A673 (cell line): ENCODE results near the gene SFRP5. TPM values are rescaled to one million over a fixed set of nuclear protein-coding genes. Genes with fewer than 3 reads are reported as not detected.

ENCODE experiments used
- BruUV-seq: library from RNA; stranded (reverse); fragments of 400-500 nt; replicated peaks from 2 replicates; lab custom pipeline; 2021; lab: Mats Ljungman, UMichigan
- CTCF ChIA-PET: fragments of 300-600 bp; sonication (Branson Sonifier 250); formaldehyde crosslinking; loops from one replicate; lab custom pipeline; 2022; ENCODE audit warnings: antibody characterized with exemption; lab: Charles Lee
- POLR2A ChIA-PET: fragments of 300-600 bp; sonication (Branson Sonifier 250); formaldehyde crosslinking; loops from one replicate; lab custom pipeline; 2022; ENCODE audit warnings: antibody characterized with exemption; ENCODE audit not compliant: low non-redundant PET; lab: Charles Lee
- DNase-seq: peaks from one replicate; pipeline ENCODE4 v3.0.0-alpha.2; 2015; ENCODE audit warnings: low spot score
- H3K27ac ChIP-seq: fragments of 200-600 bp; sonication (generic); 2 replicates; pipeline ENCODE4 v1.5.1; 2016; ENCODE audit warnings: mixed run types, low read depth, mild to moderate bottlenecking, mixed read lengths, antibody characterized with exemption, low read length; ENCODE audit not compliant: poor library complexity, severe bottlenecking
- H3K27me3 ChIP-seq: fragments of 200-600 bp; sonication (generic); replicated peaks from 2 replicates; pipeline ENCODE4 v1.6.1; 2017; ENCODE audit warnings: mixed run types, low read depth, mild to moderate bottlenecking, mixed read lengths, antibody characterized with exemption, low read length; ENCODE audit not compliant: insufficient read depth, poor library complexity
- H3K36me3 ChIP-seq: fragments of 200-600 bp; sonication (generic); 2 replicates; pipeline ENCODE4 v1.6.1; 2016; ENCODE audit warnings: mixed run types, mild to moderate bottlenecking, mixed read lengths, antibody characterized with exemption, low read length; ENCODE audit not compliant: insufficient read depth, poor library complexity, severe bottlenecking
- H3K4me1 ChIP-seq: fragments of 200-600 bp; sonication (generic); 2 replicates; pipeline ENCODE4 v1.6.1; 2017; ENCODE audit warnings: mixed run types, mild to moderate bottlenecking, mixed read lengths, antibody characterized with exemption, low read length; ENCODE audit not compliant: insufficient read depth, poor library complexity, severe bottlenecking
- H3K4me3 ChIP-seq: fragments of 200-600 bp; sonication (generic); 2 replicates; pipeline ENCODE4 v1.5.1; 2016; ENCODE audit warnings: low read depth, mixed run types, mild to moderate bottlenecking, mixed read lengths, low read length; ENCODE audit not compliant: poor library complexity, severe bottlenecking
- H3K9me3 ChIP-seq: fragments of 200-600 bp; sonication (generic); 2 replicates; pipeline ENCODE4 v1.6.1; 2016; ENCODE audit warnings: mixed run types, low read depth, mild to moderate bottlenecking, mixed read lengths, antibody characterized with exemption, low read length; ENCODE audit not compliant: poor library complexity, severe bottlenecking
- CTCF ChIP-seq: fragments of 300-800, 200-600 bp; sonication (generic); conservative IDR thresholded peaks from 2 replicates; pipeline ENCODE4 v1.5.1; 2017; ENCODE audit warnings: low read depth, mild to moderate bottlenecking, antibody characterized with exemption, low read length, moderate library complexity, mixed read lengths
- EZH2 ChIP-seq: fragments of 200-600 bp; sonication (generic); IDR thresholded peaks from 2 replicates; pipeline ENCODE4 v1.6.1; 2017; ENCODE audit warnings: borderline replicate concordance, low read depth, mild to moderate bottlenecking, mixed read lengths, antibody characterized with exemption, low read length; ENCODE audit not compliant: poor library complexity, severe bottlenecking
- intact Hi-C: fragments of 100-400 bp; cut with micrococcal nuclease; formaldehyde crosslinking; loops from one replicate; pipeline ENCODE4 v1.10.0; 2022; ENCODE audit not compliant: unreplicated experiment
- total RNA-seq: library from RNA; stranded (reverse); gene quantifications from 2 replicates; pipeline ENCODE4 v1.2.3, GENCODE V29; 2021

The SFRP5 gene
- total RNA-seq, 1 experiment from 2014 or later = not detected

DNA sequence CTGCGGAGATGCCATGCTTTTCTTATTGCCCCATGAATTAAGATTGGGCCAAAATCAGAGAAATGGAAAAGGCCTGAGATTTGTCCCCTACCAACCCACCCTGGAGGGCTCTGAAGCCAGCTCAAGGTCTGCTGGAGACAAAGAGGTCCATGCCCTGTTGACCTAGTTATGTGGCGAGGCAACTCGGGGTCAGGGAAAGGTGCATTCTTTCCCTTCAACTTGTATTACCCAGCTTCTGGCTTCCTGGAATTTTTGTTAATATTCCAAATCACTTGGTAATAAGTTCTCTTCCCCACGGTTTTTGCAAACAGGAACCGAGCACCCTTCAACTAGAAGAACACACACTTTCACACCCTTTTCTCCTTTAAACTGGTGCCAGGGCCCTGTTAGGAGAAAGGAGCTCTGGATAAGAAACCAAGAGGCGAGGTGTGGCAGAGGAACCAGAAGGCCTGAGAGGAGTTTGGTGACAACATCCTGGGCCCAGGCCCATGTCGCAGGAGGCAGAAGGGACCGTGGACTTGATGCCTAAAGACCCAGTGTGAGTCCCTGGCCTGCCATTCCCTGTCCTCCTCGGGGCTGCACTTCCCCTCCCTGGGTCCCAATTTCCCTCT, 12.5 kb upstream of the SFRP5 start:
- CTCF ChIA-PET = interaction anchor here (0.6 kb wide), 1 partner anchor 675 kb away, joined by 3 read pairs; no protein-coding TSS in a partner anchor
- Histone ChIP-seq H3K4me3 (no peak overlapping the region), H3K27ac (no peak overlapping the region), H3K27me3 (no peaks in the 10 kb centered on the region), H3K9me3 (no peaks in the 10 kb centered on the region), H3K36me3 (no peaks in the 10 kb centered on the region), H3K4me1 (peaks cover 7% of the 10 kb centered on the region)
- POLR2A ChIA-PET = no interaction called here
- no TSS peak for BruUV-seq
- DNase-seq = no peak
- intact Hi-C loops = no loop called here
- TF ChIP-seq EZH2 = no peak
- no peak for TF ChIP-seq CTCF

DNA sequence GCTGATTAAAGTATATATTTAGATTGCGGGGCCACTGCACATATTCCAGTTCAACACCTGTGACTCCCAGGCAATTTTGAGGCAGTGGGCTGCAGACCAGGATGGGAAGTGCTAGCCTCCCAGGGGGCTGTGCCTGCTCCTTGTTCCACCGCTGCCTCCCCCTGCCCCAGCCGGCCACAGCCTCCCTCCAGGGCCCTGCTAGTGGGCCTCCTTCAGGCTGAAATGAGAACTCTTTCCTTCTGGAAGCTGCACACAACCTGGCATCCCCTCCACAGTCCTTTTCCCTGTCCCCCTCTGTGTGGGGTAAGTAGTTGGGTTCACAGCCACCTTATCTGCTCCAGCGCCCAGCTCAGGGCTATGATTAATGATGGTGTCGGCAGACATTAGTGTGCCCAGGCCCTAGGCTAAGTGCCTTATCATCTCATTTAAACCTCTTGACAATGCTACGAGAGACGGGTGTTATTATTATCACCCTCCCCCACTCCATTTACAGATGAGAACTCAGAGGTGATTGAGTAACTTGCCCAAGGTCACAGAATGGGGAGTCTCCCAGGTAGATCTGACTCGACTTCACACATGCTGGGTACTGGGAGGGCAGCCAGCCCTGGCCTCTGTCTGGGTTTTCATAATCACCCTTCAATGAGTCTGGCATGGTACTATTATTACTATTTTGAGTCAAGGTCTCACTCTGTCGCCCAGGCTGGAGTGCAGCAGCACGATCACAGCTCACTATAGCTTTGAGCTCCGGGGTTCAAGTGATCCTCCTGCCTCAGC, 10.8 kb upstream of the SFRP5 start:
- ChIA-PET POLR2A (no interaction called here), CTCF (interaction anchor here (1.2 kb wide), 1 partner anchor 9 kb away, joined by 4 read pairs; no protein-coding TSS in a partner anchor)
- H3K27me3 ChIP-seq = no peaks in the 10 kb centered on the region
- no peak for DNase-seq
- intact Hi-C loops = no loop called here
- peaks cover 12% of the 10 kb centered on the region for H3K4me1 ChIP-seq
- BruUV-seq = no TSS peak
- H3K4me3 ChIP-seq = no peak overlapping the region
- no peaks in the 10 kb centered on the region for H3K9me3 ChIP-seq
- TF ChIP-seq CTCF = no peak
- TF ChIP-seq EZH2 = no peak
- H3K36me3 ChIP-seq = no peaks in the 10 kb centered on the region
- no peak overlapping the region for H3K27ac ChIP-seq

- BruUV-seq = no TSS peak
- no peak for DNase-seq
- H3K27ac ChIP-seq = no peak overlapping the region
- H3K36me3 ChIP-seq = no peaks in the 10 kb centered on the region
- POLR2A ChIA-PET = no interaction called here
- TF ChIP-seq CTCF (no peak), EZH2 (no peak)
- H3K4me3 ChIP-seq = no peak overlapping the region
- H3K9me3 ChIP-seq = no peaks in the 10 kb centered on the region
- peaks cover 12% of the 10 kb centered on the region for H3K4me1 ChIP-seq
- CTCF ChIA-PET = interaction anchor here (1.2 kb wide), 1 partner anchor 10 kb away, joined by 4 read pairs; no protein-coding TSS in a partner anchor
- H3K27me3 ChIP-seq = no peaks in the 10 kb centered on the region
- intact Hi-C loops = no loop called here
Observed at GRCh38 chr10:97781618-97782331, 10.0 kb upstream of the SFRP5 start.
